Measurements from ENCODE around the gene SPTBN5.

SPTBN5 gene

DNA sequence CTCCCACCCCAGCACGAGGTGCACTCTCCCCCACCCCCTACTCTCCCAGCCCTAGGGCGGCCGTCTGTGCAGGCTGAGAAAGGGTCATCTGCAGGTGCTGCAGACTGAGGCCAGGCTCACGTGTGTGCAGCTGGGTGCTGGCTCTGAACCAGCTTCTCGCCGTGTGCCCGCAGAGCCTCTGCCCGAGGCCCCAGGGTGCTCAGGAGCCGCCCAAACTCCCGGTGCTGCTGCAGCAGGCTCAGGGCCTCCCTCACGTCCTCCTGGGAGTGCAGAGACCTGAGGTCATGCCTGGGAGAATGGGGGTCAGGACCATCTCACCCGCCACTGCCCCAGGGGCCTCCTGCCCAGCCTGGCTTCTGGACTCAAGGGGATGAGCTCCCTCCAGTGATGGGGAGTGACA lies 17.2 kb downstream of the SPTBN5 start:
- no peak for TF ChIP-seq TAF1 (IDR thresholded peaks at IDR 0.05; ENCODE audit: borderline replicate concordance, insufficient read depth, low read length)
- TF ChIP-seq, protein P1, sequence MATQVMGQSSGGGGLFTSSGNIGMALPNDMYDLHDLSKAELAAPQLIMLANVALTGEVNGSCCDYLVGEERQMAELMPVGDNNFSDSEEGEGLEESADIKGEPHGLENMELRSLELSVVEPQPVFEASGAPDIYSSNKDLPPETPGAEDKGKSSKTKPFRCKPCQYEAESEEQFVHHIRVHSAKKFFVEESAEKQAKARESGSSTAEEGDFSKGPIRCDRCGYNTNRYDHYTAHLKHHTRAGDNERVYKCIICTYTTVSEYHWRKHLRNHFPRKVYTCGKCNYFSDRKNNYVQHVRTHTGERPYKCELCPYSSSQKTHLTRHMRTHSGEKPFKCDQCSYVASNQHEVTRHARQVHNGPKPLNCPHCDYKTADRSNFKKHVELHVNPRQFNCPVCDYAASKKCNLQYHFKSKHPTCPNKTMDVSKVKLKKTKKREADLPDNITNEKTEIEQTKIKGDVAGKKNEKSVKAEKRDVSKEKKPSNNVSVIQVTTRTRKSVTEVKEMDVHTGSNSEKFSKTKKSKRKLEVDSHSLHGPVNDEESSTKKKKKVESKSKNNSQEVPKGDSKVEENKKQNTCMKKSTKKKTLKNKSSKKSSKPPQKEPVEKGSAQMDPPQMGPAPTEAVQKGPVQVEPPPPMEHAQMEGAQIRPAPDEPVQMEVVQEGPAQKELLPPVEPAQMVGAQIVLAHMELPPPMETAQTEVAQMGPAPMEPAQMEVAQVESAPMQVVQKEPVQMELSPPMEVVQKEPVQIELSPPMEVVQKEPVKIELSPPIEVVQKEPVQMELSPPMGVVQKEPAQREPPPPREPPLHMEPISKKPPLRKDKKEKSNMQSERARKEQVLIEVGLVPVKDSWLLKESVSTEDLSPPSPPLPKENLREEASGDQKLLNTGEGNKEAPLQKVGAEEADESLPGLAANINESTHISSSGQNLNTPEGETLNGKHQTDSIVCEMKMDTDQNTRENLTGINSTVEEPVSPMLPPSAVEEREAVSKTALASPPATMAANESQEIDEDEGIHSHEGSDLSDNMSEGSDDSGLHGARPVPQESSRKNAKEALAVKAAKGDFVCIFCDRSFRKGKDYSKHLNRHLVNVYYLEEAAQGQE (IDR thresholded peaks at IDR 0.05; ENCODE audit: insufficient read depth in 1 of 2, low read depth in 2 of 2, low read length in 2 of 2): no peak
- no peak for TF ChIP-seq SIN3A (IDR thresholded peaks at IDR 0.05; ENCODE audit: borderline replicate concordance, insufficient read depth, low read length)
- TF ChIP-seq FOXP2 (optimal IDR thresholded peaks at IDR 0.05; ENCODE audit: borderline replicate concordance, extremely low read depth, extremely low read length, insufficient read depth): no peak
- TF ChIP-seq POLR2AphosphoS5 (IDR thresholded peaks at IDR 0.05; ENCODE audit: low read depth, low read length): no peak

DNA sequence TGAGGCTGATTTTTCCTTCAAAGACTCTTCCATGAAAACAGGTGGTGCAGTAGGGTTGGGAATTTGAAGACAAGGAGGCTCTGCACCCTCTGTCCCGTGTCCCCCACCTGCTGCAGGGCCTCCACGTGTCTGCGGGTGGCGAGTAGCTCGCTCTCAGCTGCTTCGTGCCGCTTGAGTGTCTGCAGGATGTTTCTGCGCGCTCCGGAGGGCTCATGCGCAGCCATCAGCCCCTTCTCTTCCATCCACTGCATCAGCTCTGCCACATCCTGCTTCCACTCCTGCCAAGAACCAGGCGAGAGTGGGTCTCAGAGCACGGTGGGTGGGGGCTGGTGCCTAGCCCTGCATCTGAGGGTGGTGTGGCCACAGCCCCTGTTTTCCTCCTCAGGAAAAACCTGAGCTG lies 17.8 kb downstream of the SPTBN5 start:
- TF ChIP-seq SIN3A (IDR thresholded peaks at IDR 0.05; ENCODE audit: borderline replicate concordance, insufficient read depth, low read length) (no peak), POLR2AphosphoS5 (IDR thresholded peaks at IDR 0.05; ENCODE audit: low read depth, low read length) (no peak), FOXP2 (optimal IDR thresholded peaks at IDR 0.05; ENCODE audit: borderline replicate concordance, extremely low read depth, extremely low read length, insufficient read depth) (no peak), TAF1 (IDR thresholded peaks at IDR 0.05; ENCODE audit: borderline replicate concordance, insufficient read depth, low read length) (no peak)
- TF ChIP-seq, protein P1 (IDR thresholded peaks at IDR 0.05; ENCODE audit: insufficient read depth in 1 of 2, low read depth in 2 of 2, low read length in 2 of 2): no peak

DNA sequence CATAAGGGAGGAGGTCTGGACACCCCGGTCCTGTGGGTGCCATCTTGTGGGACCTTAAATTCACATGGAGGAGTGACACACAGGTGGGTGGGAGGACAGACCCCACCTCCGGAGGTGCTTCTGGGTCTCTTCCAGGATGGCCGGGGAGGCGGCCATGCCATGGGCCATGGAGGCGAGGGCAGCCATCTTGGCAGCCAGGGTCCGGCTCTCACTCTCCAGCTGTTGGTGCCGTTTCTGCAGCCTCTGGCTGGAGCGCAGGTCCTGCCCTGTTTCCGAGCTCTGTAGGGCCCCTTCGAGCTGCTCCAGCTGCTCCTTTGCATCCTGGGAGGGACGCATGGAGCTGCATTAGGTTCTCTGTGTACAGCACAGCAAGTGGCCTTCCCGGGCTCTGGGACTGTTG lies 19.1 kb downstream of the SPTBN5 start:
- TF ChIP-seq SIN3A (IDR thresholded peaks at IDR 0.05; ENCODE audit: borderline replicate concordance, insufficient read depth, low read length): no peak
- TF ChIP-seq, protein P1 (IDR thresholded peaks at IDR 0.05; ENCODE audit: insufficient read depth in 1 of 2, low read depth in 2 of 2, low read length in 2 of 2): no peak
- no peak for TF ChIP-seq POLR2AphosphoS5 (IDR thresholded peaks at IDR 0.05; ENCODE audit: low read depth, low read length)
- no peak for TF ChIP-seq TAF1 (IDR thresholded peaks at IDR 0.05; ENCODE audit: borderline replicate concordance, insufficient read depth, low read length)
- no peak for TF ChIP-seq FOXP2 (optimal IDR thresholded peaks at IDR 0.05; ENCODE audit: borderline replicate concordance, extremely low read depth, extremely low read length, insufficient read depth)

DNA sequence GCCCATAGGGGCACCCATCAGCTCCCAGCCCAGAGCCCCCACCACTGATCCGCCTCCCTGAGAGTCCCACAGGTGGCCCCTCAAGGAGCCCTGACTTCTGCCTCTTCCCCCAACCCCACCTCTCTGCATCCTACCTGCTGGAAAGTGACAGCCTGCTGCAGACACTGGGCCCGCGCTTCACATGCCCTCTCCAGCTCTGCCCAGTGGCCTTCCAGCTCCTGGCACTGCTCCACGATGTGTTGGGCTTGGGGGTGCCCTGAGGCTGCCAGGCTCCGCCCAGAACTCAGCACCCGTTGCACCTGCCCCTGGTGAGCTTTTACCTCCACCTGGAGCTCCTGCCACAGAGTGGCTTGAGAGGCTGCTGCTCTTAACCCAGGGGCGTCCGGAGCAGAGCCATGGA lies 20.1 kb downstream of the SPTBN5 start:
- no peak for TF ChIP-seq POLR2AphosphoS5 (IDR thresholded peaks at IDR 0.05; ENCODE audit: low read depth, low read length)
- TF ChIP-seq, protein P1 (IDR thresholded peaks at IDR 0.05; ENCODE audit: insufficient read depth in 1 of 2, low read depth in 2 of 2, low read length in 2 of 2): no peak
- TF ChIP-seq TAF1 (IDR thresholded peaks at IDR 0.05; ENCODE audit: borderline replicate concordance, insufficient read depth, low read length): no peak
- no peak for TF ChIP-seq SIN3A (IDR thresholded peaks at IDR 0.05; ENCODE audit: borderline replicate concordance, insufficient read depth, low read length)
- TF ChIP-seq FOXP2 (optimal IDR thresholded peaks at IDR 0.05; ENCODE audit: borderline replicate concordance, extremely low read depth, extremely low read length, insufficient read depth): no peak
